Measurements from ENCODE around the gene SLC25A13.

SLC25A13 gene

GRCh38 chr7:96084881-96085553, 236.9 kb downstream of the SLC25A13 start:
- no peak for DNase-seq

DNA sequence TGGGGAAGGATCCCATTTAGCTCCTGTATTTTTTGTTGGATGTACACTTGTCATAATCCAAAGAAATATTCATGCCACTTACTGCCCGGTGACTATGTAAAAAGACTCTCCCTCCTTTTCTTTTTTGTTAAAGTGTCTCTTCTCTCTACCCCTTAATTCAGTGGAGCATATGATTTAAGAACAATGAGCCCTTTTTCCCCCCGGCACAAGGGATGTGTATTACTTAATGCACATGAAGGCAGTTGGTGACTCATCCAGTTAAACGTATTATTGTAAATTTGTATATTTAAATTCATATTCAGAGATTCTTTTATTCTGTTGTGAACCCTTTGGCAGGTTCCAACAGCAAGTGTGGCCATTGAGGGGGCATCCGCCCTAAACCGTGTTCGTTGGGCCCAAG, 241.9 kb downstream of the SLC25A13 start:
- DNase-seq, result no peak

GRCh38 chr7:96076350-96076707, 245.6 kb downstream of the SLC25A13 start:
- no peak for DNase-seq

- DNase-seq, result peak; percentile 66
These were observed 246.2 kb downstream of the SLC25A13 start for GRCh38 chr7:96075510-96076349.

DNA sequence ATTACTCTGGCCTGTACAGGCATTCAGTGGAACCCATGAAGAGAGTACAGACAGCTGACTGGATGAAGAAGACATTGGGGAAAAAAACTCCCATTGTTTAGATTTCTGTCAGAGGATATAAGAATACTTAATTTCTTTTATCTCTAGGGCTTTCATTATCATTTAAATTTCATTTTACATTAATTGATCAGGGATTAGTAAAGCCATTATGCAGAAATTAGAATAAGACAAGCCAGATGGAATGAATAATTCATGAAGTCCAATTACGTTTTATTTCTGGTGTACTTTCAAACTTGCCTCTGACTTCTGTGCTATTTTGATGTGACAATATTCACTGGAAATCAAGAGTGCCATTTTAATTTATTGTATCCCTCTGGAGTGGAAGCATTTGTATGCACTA, 247.0 kb downstream of the SLC25A13 start:
- DNase-seq, result no peak
